K562 (cell line): Measurements from ENCODE around the gene UGT1A5. TPM values are rescaled to one million over a fixed set of nuclear protein-coding genes. Genes with fewer than 3 reads are reported as not detected.

Experiments
- ATAC-seq: fragments of 200-7000 bp; cut with Tn5 transposase; 3 replicates; pipeline ENCODE4 v1.9.1; 2020; ENCODE audit warnings: moderate library complexity
- BruUV-seq: library from RNA; stranded (reverse); fragments of 400-500 nt; replicated peaks from 2 replicates; lab custom pipeline; 2021; lab: Mats Ljungman, UMichigan
- CTCF ChIA-PET: fragments of 300-600 bp; formaldehyde crosslinking; extraction: SDS; loops from one replicate; lab custom pipeline; 2021; ENCODE audit warnings: low intra/inter-chr PET ratio; lab: Yijun Ruan, JAX
- POLR2A ChIA-PET: fragments of 300-600, 350-650 bp; sonication (Branson Sonifier 250); formaldehyde crosslinking; extraction: SDS; loops from one replicate; lab custom pipeline; 2021; ENCODE audit warnings: antibody characterized with exemption, inconsistent platforms; lab: Yijun Ruan, JAX
- DNase-seq, 4 experiments: peaks; one replicate each; pipeline versions ENCODE4 v3.0.0 to v3.0.0-alpha.2; 2011 to 2018; ENCODE audit warnings: low spot score in 3 of 4, mixed read lengths in 3 of 4; ENCODE audit errors: extremely low read depth in 1 of 4
- FAIRE-seq: peaks from 2 replicates; lab custom pipeline; 2011; peaks lifted over from hg19 to GRCh38; lab: Jason Lieb, UNC
- H2AFZ ChIP-seq: 2 replicates; pipeline ENCODE4 v1.6.0; 2011; ENCODE audit warnings: low read depth, low read length, control low read depth, inconsistent platforms
- H3K27ac ChIP-seq: fragments of 200-600 bp; 3 replicates; pipeline ENCODE4 v1.8.0; 2011; ENCODE audit warnings: low read depth, mild to moderate bottlenecking, control low read depth, inconsistent platforms, low read length, moderate library complexity, mixed read lengths; ENCODE audit errors: extremely low read depth
- H3K27me3 ChIP-seq, 2 experiments: fragments of 300-600 bp in 1 of 2; 2 replicates in 1 of 2; 3 replicates in 1 of 2; pipeline versions ENCODE4 v1.6.0 to v1.8.0; 2011; ENCODE audit warnings: inconsistent platforms in 2 of 2, low read length in 2 of 2, mild to moderate bottlenecking in 1 of 2, mixed read lengths in 1 of 2, moderate library complexity in 1 of 2; ENCODE audit not compliant: control insufficient read depth in 2 of 2, insufficient read depth in 2 of 2
- H3K36me3 ChIP-seq: fragments of 300-600 bp; 3 replicates; pipeline ENCODE4 v1.8.0; 2011; ENCODE audit warnings: mild to moderate bottlenecking, low read length, inconsistent platforms; ENCODE audit not compliant: control insufficient read depth, insufficient read depth
- H3K4me1 ChIP-seq, 2 experiments: fragments of 200-600 bp in 1 of 2; replicated peaks in 1 of 2; 2 replicates in 1 of 2; 3 replicates in 1 of 2; pipeline versions ENCODE4 v1.5.1 to v1.8.0; 2011; ENCODE audit warnings: inconsistent platforms in 2 of 2, low read length in 2 of 2, mild to moderate bottlenecking in 1 of 2, mixed read lengths in 1 of 2, moderate library complexity in 1 of 2; ENCODE audit not compliant: control insufficient read depth in 2 of 2, insufficient read depth in 2 of 2
- H3K4me2 ChIP-seq: 2 replicates; pipeline ENCODE4 v1.6.1; 2011; ENCODE audit warnings: low read length, control low read depth, inconsistent platforms, mixed read lengths; ENCODE audit not compliant: insufficient read depth
- H3K4me3 ChIP-seq: fragments of 200-600 bp; sonication (generic), shearing (Covaris generic); 2 replicates; pipeline ENCODE4 v1.5.1; 2016; ENCODE audit warnings: control low read depth, inconsistent platforms
- H3K79me2 ChIP-seq: fragments of 200-600 bp; 3 replicates; pipeline ENCODE4 v1.8.0; 2011; ENCODE audit warnings: low read length, inconsistent platforms; ENCODE audit not compliant: control insufficient read depth, insufficient read depth
- H3K9ac ChIP-seq, 2 experiments: 2 replicates each; pipeline versions ENCODE4 v1.6.0 to v1.6.1; 2011; ENCODE audit warnings: low read depth in 2 of 2, low read length in 2 of 2, control low read depth in 1 of 2, inconsistent platforms in 1 of 2, mild to moderate bottlenecking in 1 of 2, mixed read lengths in 1 of 2; ENCODE audit not compliant: insufficient read depth in 1 of 2
- H3K9me1 ChIP-seq: one replicate; pipeline ENCODE4 v1.6.0; 2011; ENCODE audit warnings: inconsistent platforms, mild to moderate bottlenecking, low read length, moderate library complexity; ENCODE audit not compliant: control insufficient read depth, insufficient read depth
- H3K9me3 ChIP-seq: replicated peaks from 2 replicates; pipeline ENCODE4 v1.5.1; 2011; ENCODE audit warnings: low read depth, low read length, inconsistent platforms; ENCODE audit not compliant: control insufficient read depth, insufficient read depth
- H4K20me1 ChIP-seq: replicated peaks from 2 replicates; pipeline ENCODE4 v1.6.1; 2011; ENCODE audit warnings: low read length, inconsistent platforms, mixed read lengths; ENCODE audit not compliant: control insufficient read depth, insufficient read depth
- DDX20 ChIP-seq: fragments of 450-650 bp; IDR thresholded peaks from 2 replicates; pipeline ENCODE4 v1.6.1; 2016; ENCODE audit warnings: missing genetic modification characterization, low read depth, mild to moderate bottlenecking, missing compliant biosample characterization, moderate library complexity
- ESRRA ChIP-seq: fragments of 450-650 bp; IDR thresholded peaks from 2 replicates; pipeline ENCODE4 v1.6.1; 2014; ENCODE audit warnings: low read depth, mild to moderate bottlenecking, moderate library complexity, borderline replicate concordance
- EZH2 ChIP-seq: IDR thresholded peaks from 2 replicates; pipeline ENCODE4 v1.6.1; 2012; ENCODE audit warnings: low read depth, mild to moderate bottlenecking, inconsistent platforms, low read length, borderline replicate concordance
- MAFK ChIP-seq: IDR thresholded peaks from 2 replicates; pipeline ENCODE4 v1.6.1; 2011; ENCODE audit warnings: low read length, improper control_type of control experiment
- NFE2 ChIP-seq: IDR thresholded peaks from 2 replicates; pipeline ENCODE4 v1.6.1; 2014; ENCODE audit warnings: antibody characterized with exemption, low read depth
- PHB ChIP-seq: fragments of 250-450 bp; sonication (Bioruptor Pico); IDR thresholded peaks from 2 replicates; pipeline ENCODE4 v1.5.0; 2021
- POLR2AphosphoS2 ChIP-seq: IDR thresholded peaks from 2 replicates; pipeline ENCODE4 v1.6.1; 2012; ENCODE audit warnings: low read length, improper control_type of control experiment
- POLR2B ChIP-seq: fragments of 450-650 bp; IDR thresholded peaks from 2 replicates; pipeline ENCODE4 v1.6.1; 2018; ENCODE audit warnings: low read depth; ENCODE audit not compliant: partially characterized antibody
- PRMT5 ChIP-seq: sonication (generic); formaldehyde crosslinking; IDR thresholded peaks from 2 replicates; pipeline ENCODE4 v1.5.0; 2020; ENCODE audit warnings: missing genetic modification reagents
- RBM14 ChIP-seq: fragments of 200-400 bp; formaldehyde crosslinking; IDR thresholded peaks from 2 replicates; pipeline ENCODE4 v1.6.1; 2018; ENCODE audit warnings: low read depth, mild to moderate bottlenecking, low read length, moderate library complexity, borderline replicate concordance; ENCODE audit not compliant: insufficient read depth
- RBM25 ChIP-seq: fragments of 200-400 bp; formaldehyde crosslinking; IDR thresholded peaks from 2 replicates; pipeline ENCODE4 v1.6.1; 2018; ENCODE audit warnings: low read length, low read depth, moderate library complexity; ENCODE audit not compliant: severe bottlenecking
- SAFB ChIP-seq: fragments of 200-400 bp; formaldehyde crosslinking; IDR thresholded peaks from 2 replicates; pipeline ENCODE4 v1.6.1; 2017; ENCODE audit warnings: low read depth, low read length, borderline replicate concordance
- STAT5A ChIP-seq: IDR thresholded peaks from 2 replicates; pipeline ENCODE4 v1.6.1; 2012; ENCODE audit warnings: low read length, inconsistent platforms, borderline replicate concordance
- TBL1XR1 ChIP-seq, 2 experiments: IDR thresholded peaks; 2 replicates each; pipeline ENCODE4 v1.6.1; 2012; ENCODE audit warnings: improper control_type of control experiment in 2 of 2, low read length in 2 of 2, mild to moderate bottlenecking in 1 of 2
- ZC3H8 ChIP-seq: fragments of 450-650 bp; IDR thresholded peaks from 2 replicates; pipeline ENCODE4 v1.6.1; 2017
- ZNF436 ChIP-seq: fragments of 250-450, 450-650 bp; sonication (Bioruptor Pico); formaldehyde crosslinking; IDR thresholded peaks from 2 replicates; pipeline ENCODE4 v1.7.0; 2020; ENCODE audit warnings: mild to moderate bottlenecking
- ZNF445 ChIP-seq: fragments of 250-450 bp; sonication (Bioruptor Pico); IDR thresholded peaks from 2 replicates; pipeline ENCODE4 v1.4.0; 2020; ENCODE audit warnings: low read depth, mild to moderate bottlenecking, moderate library complexity
- WGBS: fragments of 100-300 bp; shearing (Covaris generic); methylation state at CpG from one replicate; pipeline ENCODE4 v1.1.6; 2016; ENCODE audit warnings: low coverage, mixed read lengths; ENCODE audit not compliant: insufficient coverage; ENCODE audit errors: missing lambda C conversion rate; 5-methylcytosine and 5-hydroxymethylcytosine counted together
- in situ Hi-C: fragments of 300-500 bp; cut with MboI; formaldehyde crosslinking; loops from 4 replicates; pipeline ENCODE4 v1.15.0; 2018; ENCODE audit warnings: inconsistent platforms, mixed read lengths
- intact Hi-C: fragments of 100-400 bp; cut with micrococcal nuclease; formaldehyde crosslinking; loops from 2 replicates; pipeline ENCODE4 v1.14.2; 2022
- polyA plus RNA-seq, 8 experiments: library from polyadenylated mRNA; depleted of rRNA in 4 of 8; stranded (reverse) in 5 of 8; unstranded in 3 of 8; fragments of >200 nt; fragmentation: Nextera tagmentation in 2 of 8; fragmentation: Illumina TruSeq in 1 of 8; extraction: Ambion mirVana in 2 of 8; extraction: Trizol in 1 of 8; gene quantifications; 2 replicates each; pipeline versions ENCODE4 v1.2.1 to v1.2.3, GENCODE V29; 2011 to 2014; ENCODE audit warnings: inconsistent platforms in 1 of 8, missing spikeins in 1 of 8
- total RNA-seq, 7 experiments: library from RNA; depleted of rRNA in 6 of 7; stranded (reverse); fragments of >200 nt in 6 of 7; fragmentation: Illumina TruSeq in 2 of 7; extraction: Trizol in 2 of 7; gene quantifications; 2 replicates each; pipeline versions ENCODE4 v1.2.1 to v1.2.3, GENCODE V29; 2011 to 2021; ENCODE audit warnings: low replicate concordance in 1 of 7
- TF ChIP-seq, protein P1 (sequence below): fragments of 250-450 bp; sonication (Bioruptor Pico); IDR thresholded peaks from 2 replicates; pipeline ENCODE4 v1.8.0; 2022; ENCODE audit warnings: inconsistent platforms, mild to moderate bottlenecking, moderate library complexity, borderline replicate concordance
- TF ChIP-seq, protein P2 (sequence below): IDR thresholded peaks from 2 replicates; pipeline ENCODE4 v1.6.1; 2011; ENCODE audit warnings: borderline replicate concordance, low read depth, mild to moderate bottlenecking, moderate library complexity, low read length; ENCODE audit not compliant: insufficient read depth, poor library complexity, severe bottlenecking

UGT1A5 gene
- total and polyA plus RNA-seq, 9 of the 15 experiments (the other 6 are each of a cell fraction or from before 2014, with no cell fraction given) = not detected

DNA sequence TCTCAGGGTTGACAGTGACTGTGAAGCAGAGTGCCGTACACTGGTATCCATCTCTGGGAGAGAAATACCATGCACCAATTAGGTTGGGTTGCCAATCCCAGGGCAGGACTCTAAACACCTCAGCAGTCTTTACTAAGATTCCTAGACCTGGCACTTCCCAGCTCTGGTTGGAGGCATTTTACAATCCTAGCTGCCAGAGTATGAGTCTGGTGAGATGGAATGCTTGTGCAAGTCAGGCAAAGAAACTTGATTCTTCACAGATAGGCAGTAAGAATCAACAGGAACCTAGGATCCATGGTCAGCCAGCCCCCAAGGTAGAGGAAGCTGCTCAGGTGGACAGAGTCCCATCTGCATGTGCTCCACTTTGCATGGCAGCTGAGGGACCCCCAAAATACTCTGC, 6.0 kb upstream of the UGT1A5 start:
- H4K20me1 ChIP-seq = no peaks in the 10 kb centered on the region
- WGBS = 50% methylated on average over 1 of the region's 1 CpG
- H3K9me3 ChIP-seq = no peaks in the 10 kb centered on the region
- H3K9ac ChIP-seq = no peak overlapping the region
- H3K4me3 ChIP-seq = no peak overlapping the region
- H2AFZ ChIP-seq = no peak overlapping the region
- H3K9me1 ChIP-seq = no peaks in the 10 kb centered on the region
- no peaks in the 10 kb centered on the region for H3K36me3 ChIP-seq
- FAIRE-seq (no peak), ATAC-seq (no peak), DNase-seq (no peak)
- no peaks in the 10 kb centered on the region for H3K4me1 ChIP-seq
- intact Hi-C loops = no loop called here
- H3K4me2 ChIP-seq = no peak overlapping the region
- no TSS peak for BruUV-seq
- H3K27ac ChIP-seq = no peak overlapping the region
- H3K79me2 ChIP-seq = no peaks in the 10 kb centered on the region
- ChIA-PET POLR2A (no interaction called here), CTCF (no interaction called here)
- in situ Hi-C loops = no loop called here
- TF ChIP-seq RBM25 = no peak
- no peak for TF ChIP-seq POLR2AphosphoS2
- TF ChIP-seq RBM14 = no peak
- TF ChIP-seq ZNF445 = no peak
- no peak for TF ChIP-seq NFE2
- no peak for TF ChIP-seq MAFK
- no peak for TF ChIP-seq EZH2
- TF ChIP-seq POLR2B = no peak
- TF ChIP-seq PHB (CRISPR knock-in tag) = no peak
- TF ChIP-seq SAFB = no peak
- TF ChIP-seq DDX20 = no peak
- TF ChIP-seq STAT5A = no peak
- TF ChIP-seq TBL1XR1 (IDR thresholded peaks at IDR 0.05; ENCODE audit: low read length in 2 of 2) = no peak
- TF ChIP-seq ZC3H8 = no peak
- TF ChIP-seq PRMT5 (CRISPR knock-in tag) = no peak
- TF ChIP-seq, protein P1, sequence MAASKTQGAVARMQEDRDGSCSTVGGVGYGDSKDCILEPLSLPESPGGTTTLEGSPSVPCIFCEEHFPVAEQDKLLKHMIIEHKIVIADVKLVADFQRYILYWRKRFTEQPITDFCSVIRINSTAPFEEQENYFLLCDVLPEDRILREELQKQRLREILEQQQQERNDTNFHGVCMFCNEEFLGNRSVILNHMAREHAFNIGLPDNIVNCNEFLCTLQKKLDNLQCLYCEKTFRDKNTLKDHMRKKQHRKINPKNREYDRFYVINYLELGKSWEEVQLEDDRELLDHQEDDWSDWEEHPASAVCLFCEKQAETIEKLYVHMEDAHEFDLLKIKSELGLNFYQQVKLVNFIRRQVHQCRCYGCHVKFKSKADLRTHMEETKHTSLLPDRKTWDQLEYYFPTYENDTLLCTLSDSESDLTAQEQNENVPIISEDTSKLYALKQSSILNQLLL (CRISPR knock-in tag) = no peak
- TF ChIP-seq, protein P2, sequence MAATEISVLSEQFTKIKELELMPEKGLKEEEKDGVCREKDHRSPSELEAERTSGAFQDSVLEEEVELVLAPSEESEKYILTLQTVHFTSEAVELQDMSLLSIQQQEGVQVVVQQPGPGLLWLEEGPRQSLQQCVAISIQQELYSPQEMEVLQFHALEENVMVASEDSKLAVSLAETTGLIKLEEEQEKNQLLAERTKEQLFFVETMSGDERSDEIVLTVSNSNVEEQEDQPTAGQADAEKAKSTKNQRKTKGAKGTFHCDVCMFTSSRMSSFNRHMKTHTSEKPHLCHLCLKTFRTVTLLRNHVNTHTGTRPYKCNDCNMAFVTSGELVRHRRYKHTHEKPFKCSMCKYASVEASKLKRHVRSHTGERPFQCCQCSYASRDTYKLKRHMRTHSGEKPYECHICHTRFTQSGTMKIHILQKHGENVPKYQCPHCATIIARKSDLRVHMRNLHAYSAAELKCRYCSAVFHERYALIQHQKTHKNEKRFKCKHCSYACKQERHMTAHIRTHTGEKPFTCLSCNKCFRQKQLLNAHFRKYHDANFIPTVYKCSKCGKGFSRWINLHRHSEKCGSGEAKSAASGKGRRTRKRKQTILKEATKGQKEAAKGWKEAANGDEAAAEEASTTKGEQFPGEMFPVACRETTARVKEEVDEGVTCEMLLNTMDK = no peak
- TF ChIP-seq ESRRA = no peak
- no peak for TF ChIP-seq ZNF436
- H3K27me3 ChIP-seq = peaks cover 0 to 4% of the 10 kb centered on the region in 2 experiments; a peak in 1 of 5 replicates
